HG02840 (cell line): ENCODE measurements around the gene UTF1.

Source experiments
- ATAC-seq: cut with Tn5 transposase; IDR thresholded peaks from one replicate; pipeline ENCODE4 v1.9.1; 2021; ENCODE audit warnings: mild to moderate bottlenecking, moderate library complexity, moderate number of reproducible peaks; ENCODE audit not compliant: unreplicated experiment, low FRiP score

Gene UTF1

DNA sequence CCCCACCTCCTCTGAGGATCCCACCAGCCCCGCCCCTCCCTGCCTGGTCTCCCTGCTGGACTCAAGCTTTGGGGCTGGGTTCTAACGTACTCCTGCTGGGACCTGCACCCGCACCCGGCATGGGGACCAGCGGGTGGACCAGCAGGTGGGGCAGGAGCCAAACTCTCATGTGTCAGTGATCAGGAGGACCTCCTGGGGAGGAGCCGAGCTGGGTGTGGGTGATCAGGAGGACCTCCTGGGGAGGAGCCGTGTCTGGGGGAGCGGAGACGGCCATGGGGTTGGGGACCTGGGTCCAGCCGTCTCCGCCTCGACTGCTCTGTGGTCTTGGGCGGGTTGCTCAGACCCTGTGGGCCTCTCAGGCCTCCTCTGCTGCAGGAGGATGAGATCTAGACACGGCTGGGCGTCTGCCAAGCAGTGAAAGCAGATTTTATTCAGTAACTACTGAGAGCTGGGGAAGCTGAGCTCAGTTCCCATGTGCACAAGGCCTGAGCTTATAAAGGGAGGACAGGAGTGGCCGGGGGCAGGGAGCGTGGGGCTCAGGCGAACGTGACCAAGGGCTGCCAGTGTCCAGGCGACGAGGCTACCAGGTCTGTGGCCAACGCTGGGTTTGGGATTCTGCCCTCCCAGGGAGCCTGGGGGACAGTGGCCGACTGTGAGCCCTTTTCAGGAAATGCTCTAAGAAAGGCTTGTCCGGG lies 33.6 kb upstream of the UTF1 start:
- ATAC-seq: no peak

DNA sequence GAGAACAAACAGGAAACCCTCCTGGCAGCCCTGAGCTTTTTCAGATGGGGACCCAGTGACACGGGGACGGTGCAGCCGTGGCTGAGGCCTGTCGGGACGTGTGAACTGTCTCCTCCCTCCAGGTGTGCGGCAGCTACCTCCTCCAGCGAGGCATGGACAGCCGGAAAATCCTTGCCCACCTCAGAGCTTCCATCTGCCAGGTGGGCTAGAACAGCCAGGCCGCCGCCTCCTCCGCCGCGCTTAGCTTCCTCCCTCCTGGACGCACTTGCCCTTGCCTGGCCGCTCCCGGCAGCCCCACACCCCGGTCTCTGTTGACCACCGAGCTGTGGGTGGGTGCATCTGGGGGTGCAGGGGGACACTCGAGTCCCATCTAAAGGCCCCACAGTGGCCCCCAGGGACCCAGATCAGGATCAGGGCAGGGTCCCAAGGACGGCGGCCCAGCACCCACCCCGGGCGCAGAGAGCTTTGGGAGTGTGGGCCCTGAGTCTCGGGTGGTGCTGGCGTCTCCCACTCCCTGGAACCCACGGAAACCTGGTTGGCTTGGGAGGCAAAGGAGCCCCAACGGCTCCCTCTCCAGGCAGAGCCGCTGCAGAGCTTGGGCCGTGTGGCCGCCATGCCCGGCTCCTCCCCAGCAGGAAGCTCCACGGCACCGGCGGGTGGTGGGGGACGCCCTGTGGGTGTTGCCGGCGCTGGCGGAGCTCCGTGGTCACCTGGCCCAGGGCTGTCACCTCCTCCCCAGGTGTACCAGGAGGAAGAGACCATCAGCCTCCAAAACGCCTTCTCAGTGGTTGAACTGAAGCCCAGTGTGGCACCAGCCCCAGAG lies 32.9 kb upstream of the UTF1 start:
- ATAC-seq: no peak

GRCh38 chr10:133197786-133198185 lies 32.2 kb upstream of the UTF1 start:
- no peak for ATAC-seq

DNA sequence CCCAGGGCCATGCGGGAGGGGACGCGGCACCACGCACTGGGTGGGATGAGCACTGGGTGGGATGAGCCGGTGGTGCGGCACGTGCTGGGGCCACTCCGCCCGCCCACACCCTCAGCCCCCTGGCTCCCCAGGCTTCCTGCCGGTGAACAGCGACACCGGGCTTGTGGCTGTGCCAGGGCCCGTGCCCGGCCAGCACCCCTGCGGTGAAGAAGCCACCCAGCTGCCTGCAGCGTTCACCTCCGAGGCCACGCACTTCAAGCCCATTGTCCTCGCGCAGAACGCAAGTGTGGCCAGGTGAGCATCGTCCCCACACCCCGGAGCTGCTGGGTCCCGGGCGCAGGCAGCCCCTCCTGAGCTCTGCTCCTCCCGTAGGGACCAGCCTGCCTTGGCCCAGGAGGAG lies 31.8 kb upstream of the UTF1 start:
- no peak for ATAC-seq

- no peak for ATAC-seq
Observed at GRCh38 chr10:133198621-133199487, 31.2 kb upstream of the UTF1 start.

DNA sequence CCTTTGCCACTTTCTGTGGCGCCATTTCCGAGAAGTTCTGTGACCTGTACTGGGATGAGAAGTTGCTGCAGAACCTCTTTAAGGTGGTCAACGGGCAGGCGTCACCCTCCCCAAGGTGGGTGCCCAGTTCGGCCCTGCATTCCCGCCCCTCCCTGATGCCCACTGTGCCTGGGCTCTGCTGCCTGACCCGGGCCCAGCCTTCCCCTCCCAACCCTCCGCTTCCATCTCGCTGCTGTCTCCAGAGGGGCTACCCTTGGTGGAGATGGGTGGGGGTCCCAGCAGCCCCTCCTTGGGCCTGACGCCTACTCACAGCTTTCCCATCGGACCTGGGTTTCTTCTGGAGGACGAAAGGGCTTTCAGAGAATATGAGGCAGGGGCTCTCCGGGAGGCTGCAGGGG lies 30.5 kb upstream of the UTF1 start:
- ATAC-seq: no peak

GRCh38 chr10:133199992-133200611 lies 29.9 kb upstream of the UTF1 start:
- ATAC-seq: no peak

DNA sequence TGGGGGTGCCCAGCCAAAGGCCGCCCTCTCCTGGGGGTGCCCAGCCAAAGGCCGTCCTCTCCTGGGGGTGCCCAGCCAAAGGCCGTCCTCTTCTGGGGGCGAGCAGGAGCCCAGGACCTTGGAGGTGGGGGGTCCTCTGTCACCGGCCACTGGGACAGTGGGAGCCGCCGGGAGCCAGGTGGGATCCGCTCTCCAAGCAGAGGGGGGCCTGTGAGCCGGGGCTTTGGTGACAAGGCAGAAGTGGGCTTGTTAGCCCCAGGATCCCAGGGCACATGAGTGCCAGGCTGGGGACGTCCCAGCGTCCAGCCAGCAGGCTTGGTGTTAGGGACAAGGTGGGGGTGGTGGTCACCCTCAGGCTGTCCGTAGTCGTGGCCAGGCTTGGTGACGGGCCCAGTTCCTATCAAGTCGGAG lies 29.4 kb upstream of the UTF1 start:
- no peak for ATAC-seq

- no peak for ATAC-seq
Observed at GRCh38 chr10:133201151-133201947, 28.7 kb upstream of the UTF1 start.

DNA sequence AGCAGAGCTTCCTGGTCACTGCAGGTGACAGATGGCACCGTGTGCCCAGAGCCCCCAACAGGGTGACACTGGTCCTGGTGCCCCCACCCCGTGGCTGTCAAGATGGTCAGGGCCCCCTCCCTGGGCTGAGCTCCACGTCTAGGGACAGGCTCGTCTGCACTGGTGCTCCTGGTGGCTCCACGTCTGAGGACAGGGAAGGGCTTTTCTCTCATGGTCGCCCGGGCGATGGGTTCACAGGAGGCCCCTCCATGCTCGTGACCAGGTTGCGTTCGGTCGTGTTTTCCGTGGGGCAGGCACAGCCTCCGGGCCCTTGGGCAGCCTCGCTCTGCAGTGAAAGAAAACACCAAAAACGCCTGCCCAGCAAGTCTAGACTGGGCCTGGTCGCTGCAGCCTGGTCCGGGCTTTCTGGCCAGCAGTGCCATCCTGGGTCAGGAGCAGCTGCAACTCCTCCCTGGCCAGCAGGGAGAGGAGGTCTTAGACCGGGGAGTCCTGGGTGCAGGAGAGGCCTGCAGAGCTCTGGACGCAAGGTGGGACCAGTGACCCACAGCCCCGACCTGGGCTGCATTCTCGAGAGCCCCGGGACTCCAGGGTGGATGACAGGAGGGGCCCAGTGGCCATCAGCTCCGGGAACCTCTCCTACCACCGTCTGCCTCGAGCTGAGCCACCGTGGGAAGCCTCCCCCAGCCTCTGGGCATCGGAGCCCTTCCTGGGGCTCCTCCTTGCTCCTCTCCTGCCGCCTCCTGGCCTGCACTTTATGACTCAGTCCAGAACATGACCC lies 27.9 kb upstream of the UTF1 start:
- ATAC-seq: no peak

- no peak for ATAC-seq
Observed at GRCh38 chr10:133202778-133203651, 27.0 kb upstream of the UTF1 start.

- no peak for ATAC-seq
Observed at GRCh38 chr10:133203652-133204195, 26.3 kb upstream of the UTF1 start.

DNA sequence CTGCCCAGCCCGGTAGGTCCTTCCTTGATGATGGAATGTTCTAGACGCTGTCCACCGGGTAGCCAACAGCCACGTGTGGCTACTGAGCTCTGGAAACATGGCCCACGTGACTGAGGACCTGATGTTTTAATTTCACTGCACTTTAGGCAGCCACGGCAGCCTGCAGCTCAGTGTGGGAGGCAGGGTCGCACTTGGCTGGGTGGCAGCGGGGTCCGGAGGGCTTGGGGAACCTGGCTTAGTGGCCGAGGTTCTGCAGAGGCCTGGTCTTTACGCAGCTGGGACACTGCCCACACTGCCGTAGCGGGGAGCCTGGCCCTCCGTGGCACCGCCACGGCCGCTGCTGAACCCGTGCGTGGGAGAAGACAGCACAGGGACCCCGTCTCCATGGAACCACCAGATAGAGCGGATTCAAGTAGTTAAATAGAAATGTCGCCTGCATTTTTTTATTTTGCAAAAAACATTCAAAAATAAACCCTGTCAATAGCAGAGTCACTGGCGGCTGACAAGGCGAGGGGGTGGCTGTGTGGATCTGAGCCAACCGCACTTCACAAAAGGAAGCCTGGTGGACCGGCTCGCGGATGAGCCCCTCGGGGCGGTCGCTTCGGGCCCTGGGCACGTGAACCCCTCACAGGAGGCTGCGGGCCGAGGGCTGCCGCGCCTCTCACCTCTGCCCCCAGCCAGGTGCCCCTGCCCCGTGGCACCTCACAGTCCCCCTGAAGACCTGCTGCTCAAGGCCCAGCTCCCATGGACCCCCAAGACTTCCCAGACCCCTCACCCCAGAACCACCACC lies 25.6 kb upstream of the UTF1 start:
- ATAC-seq: no peak

GRCh38 chr10:133205146-133205545 lies 24.9 kb upstream of the UTF1 start:
- ATAC-seq: no peak

- no peak for ATAC-seq
Observed at GRCh38 chr10:133206356-133207040, 23.5 kb upstream of the UTF1 start.

- no peak for ATAC-seq
Observed at GRCh38 chr10:133207041-133207600, 22.9 kb upstream of the UTF1 start.
